WTC11 (cell line): ENCODE measurements around the gene CCL22. TPM values are rescaled to one million over a fixed set of nuclear protein-coding genes. Genes with fewer than 3 reads are reported as not detected.

Experiments
- ATAC-seq: fragments of 200-7000 bp; cut with Tn5 transposase; 2 replicates; pipeline ENCODE4 v1.10.0; 2021; ENCODE audit warnings: mild to moderate bottlenecking, moderate library complexity
- CTCF ChIA-PET: fragments of 300-600 bp; sonication (Branson Sonifier 250); formaldehyde crosslinking; loops from one replicate; lab custom pipeline; 2021; ENCODE audit warnings: antibody characterized with exemption; lab: Charles Lee
- POLR2A ChIA-PET: fragments of 350-600 bp; sonication (Branson Sonifier 250); formaldehyde crosslinking; loops from one replicate; lab custom pipeline; 2021; ENCODE audit warnings: antibody characterized with exemption; lab: Charles Lee
- DNase-seq: peaks from one replicate; pipeline ENCODE4 v3.0.0; 2021; ENCODE audit warnings: low spot score
- H3K27ac Mint-ChIP-seq: 2 replicates; pipeline ENCODE4 v1.8.0; 2021; ENCODE audit warnings: mixed read lengths
- H3K27me3 Mint-ChIP-seq: 2 replicates; pipeline ENCODE4 v1.8.0; 2021; ENCODE audit warnings: low read depth, mild to moderate bottlenecking, moderate library complexity, mixed read lengths
- H3K36me3 Mint-ChIP-seq: 2 replicates; pipeline ENCODE4 v1.8.0; 2021; ENCODE audit warnings: mixed read lengths
- H3K4me1 Mint-ChIP-seq: 2 replicates; pipeline ENCODE4 v1.8.0; 2022; ENCODE audit warnings: mixed read lengths
- H3K4me3 Mint-ChIP-seq: 2 replicates; pipeline ENCODE4 v1.8.0; 2021; ENCODE audit warnings: mild to moderate bottlenecking, moderate library complexity, mixed read lengths
- H3K9me3 Mint-ChIP-seq: 2 replicates; pipeline ENCODE4 v1.8.0; 2021; ENCODE audit warnings: mixed read lengths
- ATF1 ChIP-seq: sonication (generic); formaldehyde crosslinking; IDR thresholded peaks from 2 replicates; pipeline ENCODE4 v1.8.1; 2023; ENCODE audit warnings: mild to moderate bottlenecking, moderate library complexity, missing genetic modification reagents
- ETV6 ChIP-seq: sonication (generic); formaldehyde crosslinking; IDR thresholded peaks from 2 replicates; pipeline ENCODE4 v1.8.1; 2022; ENCODE audit warnings: mild to moderate bottlenecking, missing genetic modification reagents
- FOXK1 ChIP-seq: sonication (generic); formaldehyde crosslinking; IDR thresholded peaks from 2 replicates; pipeline ENCODE4 v1.8.0; 2022; ENCODE audit warnings: mild to moderate bottlenecking, moderate library complexity, missing genetic modification reagents
- GABPB1 ChIP-seq: sonication (generic); formaldehyde crosslinking; IDR thresholded peaks from 2 replicates; pipeline ENCODE4 v1.8.1; 2023; ENCODE audit warnings: mild to moderate bottlenecking, missing genetic modification reagents
- JAZF1 ChIP-seq: fragments of 250-450 bp; sonication (Bioruptor Pico); IDR thresholded peaks from 2 replicates; pipeline ENCODE4 v1.9.0; 2021; ENCODE audit warnings: moderate library complexity, mild to moderate bottlenecking, inconsistent platforms
- NR1H2 ChIP-seq: sonication (generic); formaldehyde crosslinking; IDR thresholded peaks from 2 replicates; pipeline ENCODE4 v1.9.0; 2021; ENCODE audit warnings: mild to moderate bottlenecking, moderate library complexity, missing genetic modification reagents
- NR2C2 ChIP-seq: sonication (generic); formaldehyde crosslinking; IDR thresholded peaks from 2 replicates; pipeline ENCODE4 v1.8.0; 2022; ENCODE audit warnings: mild to moderate bottlenecking, missing genetic modification reagents
- NR3C1 ChIP-seq: sonication (generic); formaldehyde crosslinking; conservative IDR thresholded peaks from 2 replicates; pipeline ENCODE4 v1.8.1; 2023; ENCODE audit warnings: low read depth, mild to moderate bottlenecking, missing genetic modification reagents
- TEAD1 ChIP-seq: sonication (generic); formaldehyde crosslinking; IDR thresholded peaks from 2 replicates; pipeline ENCODE4 v1.8.0; 2022; ENCODE audit warnings: mild to moderate bottlenecking, missing genetic modification reagents
- TP53 ChIP-seq: sonication (generic); formaldehyde crosslinking; IDR thresholded peaks from 2 replicates; pipeline ENCODE4 v1.8.1; 2023; ENCODE audit warnings: mild to moderate bottlenecking, missing genetic modification reagents
- ZNF232 ChIP-seq: sonication (generic); formaldehyde crosslinking; IDR thresholded peaks from 2 replicates; pipeline ENCODE4 v1.8.0; 2022; ENCODE audit warnings: mild to moderate bottlenecking, missing genetic modification reagents
- ZNF263 ChIP-seq: sonication (generic); formaldehyde crosslinking; IDR thresholded peaks from 2 replicates; pipeline ENCODE4 v1.8.1; 2022; ENCODE audit warnings: low read depth, mild to moderate bottlenecking, moderate library complexity, missing genetic modification reagents
- ZNF317 ChIP-seq: sonication (generic); formaldehyde crosslinking; IDR thresholded peaks from 2 replicates; pipeline ENCODE4 v1.8.1; 2023; ENCODE audit warnings: low read depth, mild to moderate bottlenecking, moderate library complexity, missing genetic modification reagents, borderline replicate concordance
- ZNF671 ChIP-seq: fragments of 250-450 bp; sonication (Bioruptor Pico); IDR thresholded peaks from 2 replicates; pipeline ENCODE4 v1.8.0; 2021; ENCODE audit warnings: mild to moderate bottlenecking
- total RNA-seq: library from RNA; stranded (reverse); gene quantifications from 3 replicates; pipeline ENCODE4 v1.2.3, GENCODE V29; 2021
- TF ChIP-seq, protein P1 (sequence below): sonication (generic); formaldehyde crosslinking; conservative IDR thresholded peaks from 2 replicates; pipeline ENCODE4 v1.8.1; 2022; ENCODE audit warnings: mild to moderate bottlenecking, missing genetic modification reagents
- TF ChIP-seq, protein P2 (sequence below): fragments of 250-450 bp; sonication (Bioruptor Pico); IDR thresholded peaks from 2 replicates; pipeline ENCODE4 v1.8.0; 2021; ENCODE audit warnings: mild to moderate bottlenecking
- TF ChIP-seq, protein P3 (sequence below): sonication (generic); formaldehyde crosslinking; IDR thresholded peaks from 2 replicates; pipeline ENCODE4 v1.8.0; 2023; ENCODE audit warnings: missing genetic modification reagents
- TF ChIP-seq, protein P4 (sequence below): sonication (generic); formaldehyde crosslinking; IDR thresholded peaks from 2 replicates; pipeline ENCODE4 v1.8.1; 2023; ENCODE audit warnings: mild to moderate bottlenecking, missing genetic modification reagents, moderate library complexity
- TF ChIP-seq, protein P5 (sequence below): fragments of 250-450 bp; sonication (Bioruptor Pico); conservative IDR thresholded peaks from 2 replicates; pipeline ENCODE4 v1.9.0; 2021; ENCODE audit warnings: mild to moderate bottlenecking
- TF ChIP-seq, protein P6 (sequence below): sonication (generic); formaldehyde crosslinking; IDR thresholded peaks from 2 replicates; pipeline ENCODE4 v1.8.1; 2023; ENCODE audit warnings: mild to moderate bottlenecking, missing genetic modification reagents
- TF ChIP-seq, protein P7 (sequence below): fragments of 200-600 bp; IDR thresholded peaks from 2 replicates; pipeline ENCODE4 v1.8.0; 2022; ENCODE audit warnings: antibody characterized with exemption
- TF ChIP-seq, protein P8 (sequence below): fragments of 250-450 bp; sonication (Bioruptor Pico); IDR thresholded peaks from 2 replicates; pipeline ENCODE4 v2.1.2; 2022; ENCODE audit warnings: mild to moderate bottlenecking, moderate library complexity

CCL22 gene
- total RNA-seq, 1 experiment from 2014 or later: 0.35 TPM

DNA sequence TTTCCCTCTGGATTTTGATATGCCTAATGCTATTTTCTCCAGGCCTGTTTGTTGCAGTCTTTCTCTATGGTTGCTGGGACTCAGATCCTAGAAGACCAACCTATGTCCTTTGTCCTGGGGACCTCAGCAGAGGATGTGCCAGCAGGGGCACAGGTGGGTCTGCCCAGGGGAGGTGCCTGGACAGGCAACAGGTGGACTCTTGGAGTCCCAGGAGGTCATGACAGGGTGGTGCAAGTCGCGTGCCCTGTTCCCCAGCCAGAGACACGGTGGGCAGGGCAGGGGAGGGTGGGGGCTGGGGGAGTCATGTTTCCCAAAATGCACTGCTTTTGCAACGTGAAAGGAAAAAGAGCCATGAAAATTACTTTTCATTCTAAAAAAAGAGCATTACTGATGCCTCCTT lies 47.8 kb upstream of the CCL22 start (continued):
- TF ChIP-seq ZNF263 (CRISPR knock-in tag) (no peak), GABPB1 (no peak), ZNF671 (CRISPR knock-in tag) (no peak), ZNF317 (CRISPR knock-in tag) (no peak), ATF1 (no peak), ETV6 (CRISPR knock-in tag) (no peak), TP53 (CRISPR knock-in tag) (no peak), JAZF1 (CRISPR knock-in tag) (no peak)
- TF ChIP-seq, protein P1, sequence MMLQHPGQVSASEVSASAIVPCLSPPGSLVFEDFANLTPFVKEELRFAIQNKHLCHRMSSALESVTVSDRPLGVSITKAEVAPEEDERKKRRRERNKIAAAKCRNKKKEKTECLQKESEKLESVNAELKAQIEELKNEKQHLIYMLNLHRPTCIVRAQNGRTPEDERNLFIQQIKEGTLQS (CRISPR knock-in tag): no peak

DNA sequence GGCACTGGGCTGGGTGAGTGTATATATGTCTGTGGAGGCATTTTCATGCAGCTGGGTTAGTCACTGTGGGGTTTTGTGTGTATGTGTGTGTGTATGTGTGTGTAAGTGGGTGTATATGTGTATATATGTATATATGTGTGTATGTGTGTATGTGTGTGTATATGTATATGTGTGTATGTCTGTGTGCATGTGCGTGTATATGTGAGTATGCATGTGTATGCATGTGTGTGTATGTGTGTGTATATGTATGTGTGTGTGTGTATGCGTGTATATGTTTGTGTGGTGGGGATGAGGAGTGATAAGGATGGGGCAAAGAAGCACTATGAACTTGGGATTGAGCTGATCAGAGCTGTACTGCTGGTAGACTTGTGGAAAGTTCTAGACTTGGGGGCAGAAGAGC lies 45.1 kb upstream of the CCL22 start:
- TF ChIP-seq, protein P2, sequence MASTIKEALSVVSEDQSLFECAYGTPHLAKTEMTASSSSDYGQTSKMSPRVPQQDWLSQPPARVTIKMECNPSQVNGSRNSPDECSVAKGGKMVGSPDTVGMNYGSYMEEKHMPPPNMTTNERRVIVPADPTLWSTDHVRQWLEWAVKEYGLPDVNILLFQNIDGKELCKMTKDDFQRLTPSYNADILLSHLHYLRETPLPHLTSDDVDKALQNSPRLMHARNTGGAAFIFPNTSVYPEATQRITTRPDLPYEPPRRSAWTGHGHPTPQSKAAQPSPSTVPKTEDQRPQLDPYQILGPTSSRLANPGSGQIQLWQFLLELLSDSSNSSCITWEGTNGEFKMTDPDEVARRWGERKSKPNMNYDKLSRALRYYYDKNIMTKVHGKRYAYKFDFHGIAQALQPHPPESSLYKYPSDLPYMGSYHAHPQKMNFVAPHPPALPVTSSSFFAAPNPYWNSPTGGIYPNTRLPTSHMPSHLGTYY (CRISPR knock-in tag): no peak
- TF ChIP-seq NR1H2 (CRISPR knock-in tag) (no peak), TP53 (CRISPR knock-in tag) (no peak), TEAD1 (CRISPR knock-in tag) (no peak), ETV6 (CRISPR knock-in tag) (no peak), FOXK1 (CRISPR knock-in tag) (no peak), ZNF232 (CRISPR knock-in tag) (no peak)
- TF ChIP-seq, protein P3, sequence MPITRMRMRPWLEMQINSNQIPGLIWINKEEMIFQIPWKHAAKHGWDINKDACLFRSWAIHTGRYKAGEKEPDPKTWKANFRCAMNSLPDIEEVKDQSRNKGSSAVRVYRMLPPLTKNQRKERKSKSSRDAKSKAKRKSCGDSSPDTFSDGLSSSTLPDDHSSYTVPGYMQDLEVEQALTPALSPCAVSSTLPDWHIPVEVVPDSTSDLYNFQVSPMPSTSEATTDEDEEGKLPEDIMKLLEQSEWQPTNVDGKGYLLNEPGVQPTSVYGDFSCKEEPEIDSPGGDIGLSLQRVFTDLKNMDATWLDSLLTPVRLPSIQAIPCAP (CRISPR knock-in tag): no peak
- TF ChIP-seq, protein P4, sequence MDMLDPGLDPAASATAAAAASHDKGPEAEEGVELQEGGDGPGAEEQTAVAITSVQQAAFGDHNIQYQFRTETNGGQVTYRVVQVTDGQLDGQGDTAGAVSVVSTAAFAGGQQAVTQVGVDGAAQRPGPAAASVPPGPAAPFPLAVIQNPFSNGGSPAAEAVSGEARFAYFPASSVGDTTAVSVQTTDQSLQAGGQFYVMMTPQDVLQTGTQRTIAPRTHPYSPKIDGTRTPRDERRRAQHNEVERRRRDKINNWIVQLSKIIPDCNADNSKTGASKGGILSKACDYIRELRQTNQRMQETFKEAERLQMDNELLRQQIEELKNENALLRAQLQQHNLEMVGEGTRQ (CRISPR knock-in tag): no peak
- TF ChIP-seq, protein P5, sequence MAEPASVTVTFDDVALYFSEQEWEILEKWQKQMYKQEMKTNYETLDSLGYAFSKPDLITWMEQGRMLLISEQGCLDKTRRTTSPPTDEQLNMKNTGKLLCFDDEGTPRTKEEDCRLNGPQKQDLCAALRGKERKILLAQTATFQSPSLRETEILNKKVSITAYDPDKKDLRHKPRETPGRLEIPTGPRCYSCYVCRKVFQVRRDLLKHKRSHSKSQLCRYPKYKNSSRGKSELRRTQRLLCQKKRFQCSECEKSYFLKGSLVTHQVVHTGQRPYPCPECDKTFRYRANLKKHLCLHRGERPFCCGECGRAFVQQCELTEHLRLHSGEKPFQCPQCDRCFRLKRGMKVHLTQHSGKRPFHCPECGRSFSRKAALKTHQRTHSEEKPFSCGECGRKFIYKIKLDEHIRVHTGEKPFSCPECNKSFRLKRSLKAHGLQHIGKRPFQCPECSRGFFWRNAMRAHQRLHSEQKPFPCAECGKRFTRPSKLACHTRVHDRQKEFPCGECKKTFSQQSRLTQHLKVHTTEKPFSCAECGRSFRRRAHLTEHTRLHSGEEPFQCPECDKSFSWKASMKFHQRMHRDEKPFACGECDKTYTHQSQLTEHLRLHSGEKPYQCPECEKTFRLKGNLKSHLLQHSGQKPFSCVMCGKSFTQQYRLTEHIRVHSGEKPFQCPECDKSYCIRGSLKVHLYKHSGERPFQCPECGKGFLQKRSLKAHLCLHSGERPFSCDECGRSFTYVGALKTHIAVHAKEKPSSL: no peak
- Mint-ChIP-seq H3K9me3 (no peaks in the 10 kb centered on the region), H3K4me1 (peaks cover 20% of the 10 kb centered on the region), H3K36me3 (no peaks in the 10 kb centered on the region), H3K27ac (no peak overlapping the region), H3K4me3 (no peak overlapping the region), H3K27me3 (no peaks in the 10 kb centered on the region; the same call in 1 of the 2 replicates)
- no peak for DNase-seq
- CTCF ChIA-PET: interaction anchor here (0.6 to 2.2 kb wide), 3 partner anchors 12 to 104 kb away, joined by 3 to 17 read pairs (median 4); no protein-coding TSS in a partner anchor
- ATAC-seq: no peak
- POLR2A ChIA-PET: interaction anchor here (0.6 to 0.9 kb wide), 2 partner anchors 11 to 13 kb away, joined by 3 read pairs; no protein-coding TSS in a partner anchor

DNA sequence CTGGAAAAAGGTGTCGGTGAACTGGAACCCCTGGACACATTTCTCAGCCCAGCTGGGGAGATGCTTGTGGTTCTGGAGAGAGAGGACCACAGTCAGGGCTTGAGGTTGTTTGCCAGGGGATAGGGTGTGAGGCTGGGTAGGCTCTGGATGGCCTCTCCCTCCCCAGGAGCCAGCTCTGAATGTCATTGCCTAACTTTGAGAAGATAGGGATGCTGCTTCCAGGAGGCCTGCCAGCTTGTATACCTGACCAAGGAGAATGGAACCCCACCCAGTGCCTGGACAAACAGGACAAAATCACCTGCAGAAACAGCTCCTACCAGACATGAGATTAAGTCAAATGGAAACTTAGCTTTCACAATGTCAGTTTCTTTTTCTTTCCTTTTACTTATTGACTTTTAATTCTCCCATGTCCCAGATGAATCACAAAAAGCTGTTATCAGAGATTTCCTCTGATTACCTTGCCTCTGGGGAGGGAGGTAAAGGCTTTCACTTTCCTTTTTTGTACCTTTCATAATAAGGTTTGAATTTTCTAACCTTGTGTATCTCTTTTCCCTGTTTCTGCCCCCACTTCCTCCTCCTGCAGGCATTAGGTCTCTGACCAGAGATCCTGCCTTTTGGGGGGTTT lies 44.3 kb upstream of the CCL22 start:
- Mint-ChIP-seq H3K36me3 (no peaks in the 10 kb centered on the region), H3K4me3 (no peak overlapping the region), H3K4me1 (peaks cover 23% of the 10 kb centered on the region), H3K27me3 (no peaks in the 10 kb centered on the region; the same call in 1 of the 2 replicates), H3K27ac (no peak overlapping the region), H3K9me3 (no peaks in the 10 kb centered on the region)
- CTCF ChIA-PET: interaction anchor here (0.6 to 2.2 kb wide), 4 partner anchors 13 to 103 kb away, joined by 3 to 17 read pairs (median 4); no protein-coding TSS in a partner anchor
- ATAC-seq (no peak), DNase-seq (no peak)
- POLR2A ChIA-PET: interaction anchor here (0.6 to 0.9 kb wide), 2 partner anchors 10 to 14 kb away, joined by 3 read pairs; no protein-coding TSS in a partner anchor
- TF ChIP-seq, protein P6, sequence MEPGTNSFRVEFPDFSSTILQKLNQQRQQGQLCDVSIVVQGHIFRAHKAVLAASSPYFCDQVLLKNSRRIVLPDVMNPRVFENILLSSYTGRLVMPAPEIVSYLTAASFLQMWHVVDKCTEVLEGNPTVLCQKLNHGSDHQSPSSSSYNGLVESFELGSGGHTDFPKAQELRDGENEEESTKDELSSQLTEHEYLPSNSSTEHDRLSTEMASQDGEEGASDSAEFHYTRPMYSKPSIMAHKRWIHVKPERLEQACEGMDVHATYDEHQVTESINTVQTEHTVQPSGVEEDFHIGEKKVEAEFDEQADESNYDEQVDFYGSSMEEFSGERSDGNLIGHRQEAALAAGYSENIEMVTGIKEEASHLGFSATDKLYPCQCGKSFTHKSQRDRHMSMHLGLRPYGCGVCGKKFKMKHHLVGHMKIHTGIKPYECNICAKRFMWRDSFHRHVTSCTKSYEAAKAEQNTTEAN (CRISPR knock-in tag): no peak
- TF ChIP-seq, protein P7, sequence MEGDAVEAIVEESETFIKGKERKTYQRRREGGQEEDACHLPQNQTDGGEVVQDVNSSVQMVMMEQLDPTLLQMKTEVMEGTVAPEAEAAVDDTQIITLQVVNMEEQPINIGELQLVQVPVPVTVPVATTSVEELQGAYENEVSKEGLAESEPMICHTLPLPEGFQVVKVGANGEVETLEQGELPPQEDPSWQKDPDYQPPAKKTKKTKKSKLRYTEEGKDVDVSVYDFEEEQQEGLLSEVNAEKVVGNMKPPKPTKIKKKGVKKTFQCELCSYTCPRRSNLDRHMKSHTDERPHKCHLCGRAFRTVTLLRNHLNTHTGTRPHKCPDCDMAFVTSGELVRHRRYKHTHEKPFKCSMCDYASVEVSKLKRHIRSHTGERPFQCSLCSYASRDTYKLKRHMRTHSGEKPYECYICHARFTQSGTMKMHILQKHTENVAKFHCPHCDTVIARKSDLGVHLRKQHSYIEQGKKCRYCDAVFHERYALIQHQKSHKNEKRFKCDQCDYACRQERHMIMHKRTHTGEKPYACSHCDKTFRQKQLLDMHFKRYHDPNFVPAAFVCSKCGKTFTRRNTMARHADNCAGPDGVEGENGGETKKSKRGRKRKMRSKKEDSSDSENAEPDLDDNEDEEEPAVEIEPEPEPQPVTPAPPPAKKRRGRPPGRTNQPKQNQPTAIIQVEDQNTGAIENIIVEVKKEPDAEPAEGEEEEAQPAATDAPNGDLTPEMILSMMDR: no peak
- TF ChIP-seq NR1H2 (CRISPR knock-in tag) (no peak), ETV6 (CRISPR knock-in tag) (no peak), TP53 (CRISPR knock-in tag) (no peak), NR3C1 (CRISPR knock-in tag) (no peak), NR2C2 (CRISPR knock-in tag) (no peak), JAZF1 (CRISPR knock-in tag) (no peak)
- TF ChIP-seq, protein P8, sequence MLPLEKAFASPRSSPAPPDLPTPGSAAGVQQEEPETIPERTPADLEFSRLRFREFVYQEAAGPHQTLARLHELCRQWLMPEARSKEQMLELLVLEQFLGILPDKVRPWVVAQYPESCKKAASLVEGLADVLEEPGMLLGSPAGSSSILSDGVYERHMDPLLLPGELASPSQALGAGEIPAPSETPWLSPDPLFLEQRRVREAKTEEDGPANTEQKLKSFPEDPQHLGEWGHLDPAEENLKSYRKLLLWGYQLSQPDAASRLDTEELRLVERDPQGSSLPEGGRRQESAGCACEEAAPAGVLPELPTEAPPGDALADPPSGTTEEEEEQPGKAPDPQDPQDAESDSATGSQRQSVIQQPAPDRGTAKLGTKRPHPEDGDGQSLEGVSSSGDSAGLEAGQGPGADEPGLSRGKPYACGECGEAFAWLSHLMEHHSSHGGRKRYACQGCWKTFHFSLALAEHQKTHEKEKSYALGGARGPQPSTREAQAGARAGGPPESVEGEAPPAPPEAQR (CRISPR knock-in tag): no peak
